ENCODE data around the gene TPM4.
"Not testable (repeated sequence)": the region's sequence is repeated elsewhere in the genome, so short reads cannot be mapped to it uniquely, and the experiment has no call there.

The TPM4 gene

DNA sequence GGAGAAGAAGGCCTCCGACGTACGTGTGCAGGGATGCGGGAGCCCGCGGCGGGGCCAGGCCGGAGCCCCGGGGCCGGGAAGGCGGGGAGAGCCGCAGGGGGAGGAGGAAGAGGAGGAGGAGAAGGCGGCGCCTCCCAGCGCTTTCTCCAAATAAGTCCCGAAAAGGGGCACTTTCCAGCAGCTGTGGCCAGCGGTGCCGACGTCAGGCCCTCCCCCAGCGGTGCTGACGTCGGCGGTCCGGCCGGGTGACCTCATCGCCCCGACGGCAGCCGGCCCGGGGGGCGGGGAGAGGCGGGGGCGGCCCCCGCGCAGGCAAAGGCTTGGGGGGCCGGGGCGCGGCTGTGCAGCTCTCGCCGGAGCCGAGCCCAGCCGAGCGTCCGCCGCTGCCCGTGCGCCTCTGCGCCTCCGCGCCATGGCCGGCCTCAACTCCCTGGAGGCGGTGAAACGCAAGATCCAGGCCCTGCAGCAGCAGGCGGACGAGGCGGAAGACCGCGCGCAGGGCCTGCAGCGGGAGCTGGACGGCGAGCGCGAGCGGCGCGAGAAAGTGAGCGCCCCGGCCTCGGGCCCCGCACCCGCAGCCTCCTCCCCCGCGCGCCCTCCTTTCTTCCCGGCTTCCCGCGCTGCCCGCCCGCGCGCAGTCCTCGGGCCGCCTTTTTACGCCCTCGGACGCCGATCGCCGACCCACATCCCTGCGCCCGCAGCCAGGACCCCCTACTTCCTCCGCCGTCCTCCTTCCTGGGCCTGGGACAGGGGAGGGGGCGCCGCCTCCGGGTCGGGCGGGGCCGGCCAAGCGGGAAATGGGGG lies at the start of gene TPM4:
TSS of gene TPM4 (plus strand) at position 342 of the 804 bp plus-strand sequence. CDS start at position 413, 71 bp downstream.
- peak; percentile 81 for FAIRE-seq
- peak; percentile 77 for DNase-seq (ENCODE audit: extremely low spot score, insufficient read length, low read depth)

DNA sequence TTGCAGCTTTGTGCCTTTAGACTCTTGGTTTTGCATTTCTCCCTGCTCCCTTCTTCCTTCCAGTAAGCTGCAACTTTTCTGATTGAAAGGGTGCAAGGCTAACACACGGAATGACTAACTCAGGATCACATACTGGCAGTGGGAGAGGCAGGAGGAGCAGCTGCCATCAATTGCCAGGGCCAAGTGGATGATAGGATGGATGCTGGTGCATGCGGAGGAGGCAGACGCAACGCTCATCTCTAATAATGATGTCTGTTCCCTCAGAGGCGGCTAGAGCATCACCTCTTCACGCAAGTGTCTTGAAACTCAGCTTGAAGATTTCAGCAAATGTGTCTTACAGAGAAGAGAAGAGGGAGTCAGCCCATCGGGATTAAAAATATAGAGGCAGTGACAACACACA lies 49.5 kb upstream of the TPM4 start:
- no peak for DNase-seq (ENCODE audit: extremely low spot score, insufficient read length, low read depth)

DNA sequence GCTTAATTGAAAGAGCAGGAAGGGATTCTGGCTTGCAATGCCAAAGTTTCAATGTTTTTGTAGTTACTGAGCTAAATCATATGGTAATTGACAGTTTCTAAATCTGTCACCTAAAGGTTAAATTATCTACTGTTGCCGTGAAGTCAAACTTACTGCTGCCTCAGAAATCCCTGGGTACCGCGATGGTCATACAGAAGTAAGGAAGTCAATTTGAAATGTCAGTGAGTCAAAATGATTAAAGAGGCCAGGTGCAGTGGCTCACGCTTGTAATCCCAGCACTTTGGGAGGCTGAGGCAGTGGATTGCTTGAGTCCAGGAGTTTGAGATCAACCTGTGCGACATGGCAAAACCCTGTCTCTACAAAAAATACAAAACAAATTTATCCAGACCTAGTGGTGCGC lies 48.8 kb upstream of the TPM4 start:
- FAIRE-seq: no peak

More for the DNA sequence above, 49.5 kb upstream of the TPM4 start:
- FAIRE-seq: no peak

DNA sequence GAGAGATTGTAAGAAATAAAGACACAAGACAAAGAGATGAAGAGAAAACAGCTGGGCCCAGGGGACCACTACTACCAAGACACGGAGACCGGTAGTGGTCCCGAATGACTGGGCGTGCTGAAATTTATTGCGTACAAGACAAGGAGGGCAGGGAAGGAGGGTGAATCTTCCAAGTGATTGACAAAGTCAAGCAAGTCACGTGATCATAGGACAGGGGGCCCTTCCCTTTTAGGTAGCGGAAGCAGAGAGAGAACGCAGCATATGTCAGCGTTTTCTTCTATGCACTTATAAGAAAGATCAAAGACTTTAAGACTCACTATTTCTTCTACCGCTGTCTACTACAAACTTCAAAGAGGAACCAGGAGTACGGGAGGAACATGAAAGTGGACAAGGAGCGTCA lies 46.1 kb upstream of the TPM4 start:
- not testable (repeated sequence) for FAIRE-seq; DNase-seq (ENCODE audit: extremely low spot score, insufficient read length, low read depth)

More for the DNA sequence above, 48.8 kb upstream of the TPM4 start:
- DNase-seq (ENCODE audit: extremely low spot score, insufficient read length, low read depth): no peak

GRCh38 chr19:16030964-16031871 lies 45.1 kb upstream of the TPM4 start:
- FAIRE-seq: no peak
- DNase-seq (ENCODE audit: extremely low spot score, insufficient read length, low read depth): no peak

DNA sequence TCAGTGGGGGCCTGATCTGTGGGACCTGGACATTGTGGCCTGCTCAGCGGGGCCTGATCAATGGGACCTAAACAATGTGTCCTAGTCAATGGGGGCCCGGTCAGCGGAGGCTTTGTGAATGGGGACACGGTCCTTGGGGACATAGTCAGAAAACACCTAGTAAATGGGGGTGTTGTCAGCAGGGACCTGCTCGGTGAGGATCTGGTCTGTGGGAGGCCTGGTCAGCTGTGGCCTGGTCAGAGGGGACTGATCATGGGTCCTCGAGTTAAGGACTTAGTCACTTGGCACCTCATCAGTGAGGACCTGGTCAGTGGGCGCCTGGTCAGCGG lies 44.5 kb upstream of the TPM4 start:
- DNase-seq (ENCODE audit: extremely low spot score, insufficient read length, low read depth) (no peak), FAIRE-seq (no peak)

DNA sequence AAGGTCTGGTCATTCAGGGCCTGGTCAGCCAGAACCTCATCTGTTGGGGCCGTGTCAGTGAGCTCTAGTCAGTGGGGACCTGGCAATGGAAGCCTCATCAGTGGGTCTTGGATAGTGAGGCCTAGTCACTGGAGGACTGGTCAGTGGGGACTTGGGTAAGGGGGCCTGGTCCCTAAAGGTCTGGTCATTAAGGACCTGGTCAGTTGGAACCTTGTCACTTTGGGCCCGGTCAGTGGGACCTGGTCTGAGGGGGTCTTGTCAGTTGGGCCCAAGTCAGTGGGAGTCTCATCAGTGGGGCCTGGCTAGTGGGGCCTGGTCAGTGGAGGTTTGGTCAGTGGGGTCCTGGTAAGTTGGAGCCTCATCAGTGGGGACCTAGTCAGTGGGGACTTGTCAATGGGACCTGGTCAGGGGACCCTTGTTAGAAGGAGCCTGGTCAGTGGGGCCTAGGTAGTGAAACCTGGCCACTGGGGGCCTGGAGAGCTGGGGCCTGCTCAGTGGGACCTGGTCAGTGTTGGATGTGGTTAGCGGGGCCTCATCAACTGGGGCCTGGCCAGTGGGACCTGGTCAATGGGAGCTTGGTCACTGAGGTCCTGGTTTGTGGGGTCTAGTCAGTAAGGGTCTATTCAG lies 43.7 kb upstream of the TPM4 start:
- no peak for FAIRE-seq
- DNase-seq (ENCODE audit: extremely low spot score, insufficient read length, low read depth): no peak

DNA sequence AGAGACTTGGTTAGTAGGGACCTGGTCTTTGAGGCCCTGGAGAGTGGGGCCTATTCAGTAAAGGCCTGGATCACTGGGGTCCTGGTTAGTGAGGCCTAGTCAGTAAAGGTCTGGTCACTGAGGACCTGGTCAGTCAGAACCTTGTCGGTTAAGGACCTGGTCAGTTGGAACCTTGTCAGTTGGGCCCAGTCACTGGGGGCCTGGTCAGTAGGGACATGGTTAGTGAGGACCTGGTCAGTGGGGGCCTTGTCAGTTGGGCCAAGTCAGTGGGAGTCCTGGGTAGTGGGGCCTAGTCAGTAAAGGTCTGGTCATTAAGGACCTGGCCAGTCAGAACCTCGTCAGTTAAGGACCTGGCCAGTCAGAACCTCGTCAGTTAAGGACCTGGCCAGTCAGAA lies 43.2 kb upstream of the TPM4 start:
- no peak for DNase-seq (ENCODE audit: extremely low spot score, insufficient read length, low read depth)
- FAIRE-seq: no peak

DNA sequence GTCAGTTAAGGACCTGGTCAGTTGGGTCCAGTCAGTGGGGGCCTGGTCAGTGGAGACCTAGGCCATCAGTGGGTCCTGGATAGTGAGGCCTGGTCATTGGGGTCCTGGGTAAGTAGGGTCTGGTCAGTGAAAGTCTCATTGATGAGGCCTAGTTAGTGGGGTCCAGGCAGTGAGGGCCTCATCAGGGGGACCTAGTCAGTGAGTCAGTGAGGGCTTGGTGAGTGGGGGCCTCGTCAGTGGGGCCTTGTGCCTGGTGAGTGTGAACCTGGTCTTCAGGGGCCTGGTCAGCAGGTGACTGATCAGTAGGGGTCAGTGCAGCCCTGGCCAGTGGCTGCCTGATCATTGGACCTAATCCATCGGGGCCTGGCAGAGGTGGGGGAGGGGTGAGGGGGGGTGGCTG lies 42.6 kb upstream of the TPM4 start:
- no peak for DNase-seq (ENCODE audit: extremely low spot score, insufficient read length, low read depth)
- no peak for FAIRE-seq

DNA sequence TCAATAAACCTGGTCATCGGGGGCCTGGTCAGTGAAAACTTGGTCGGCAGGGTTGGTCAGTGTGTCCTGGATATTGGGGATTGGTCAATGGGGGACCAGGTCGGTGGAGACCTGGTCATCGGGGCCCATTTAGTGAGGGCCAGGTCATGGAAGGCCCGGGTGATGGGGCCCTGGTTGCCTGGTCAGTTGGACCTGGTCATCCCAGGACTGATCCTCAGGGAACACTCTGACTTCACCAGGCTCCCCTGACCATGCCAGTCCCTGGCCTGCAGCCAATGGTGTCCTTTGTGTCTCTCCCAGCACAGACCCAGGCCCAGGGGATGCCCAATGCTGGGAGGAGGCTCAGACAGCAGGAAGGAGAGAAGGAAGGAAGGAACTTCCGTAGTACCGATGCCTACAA lies 42.1 kb upstream of the TPM4 start:
- no peak for DNase-seq (ENCODE audit: extremely low spot score, insufficient read length, low read depth)
- FAIRE-seq: no peak

DNA sequence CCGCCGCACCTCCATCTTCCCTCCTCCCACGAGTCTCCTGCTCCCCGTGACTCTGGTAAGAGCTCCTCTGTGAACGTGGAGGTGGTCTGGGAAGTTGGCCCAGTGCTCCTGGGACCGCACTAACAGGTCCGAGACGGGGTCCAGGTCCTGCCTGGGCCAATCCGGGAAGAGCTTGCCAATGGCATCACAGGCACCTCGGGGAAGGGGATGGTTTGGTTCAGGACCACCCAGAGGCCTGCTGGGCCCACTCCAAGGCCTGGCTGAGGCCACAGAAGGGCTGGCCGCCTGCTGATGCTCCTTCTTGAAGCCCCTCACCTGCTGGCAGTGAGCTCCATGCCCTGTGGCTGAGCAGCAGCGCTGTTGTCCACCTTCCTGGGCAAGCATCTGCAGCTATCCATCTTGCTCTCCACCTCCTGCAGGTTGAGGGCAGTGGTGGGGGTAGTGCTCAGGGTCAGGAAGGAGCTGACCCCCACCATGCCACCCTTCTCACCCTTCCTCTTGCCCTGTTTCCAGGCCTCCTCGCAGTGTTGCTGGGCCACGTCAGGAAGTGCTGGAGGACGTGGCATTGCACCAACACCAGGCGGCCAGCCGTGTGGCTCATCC lies 41.2 kb upstream of the TPM4 start:
- DNase-seq (ENCODE audit: extremely low spot score, insufficient read length, low read depth): no peak
- FAIRE-seq: no peak

- FAIRE-seq (no peak), DNase-seq (ENCODE audit: extremely low spot score, insufficient read length, low read depth) (no peak)
Measured at GRCh38 chr19:16035601-16036297, 40.5 kb upstream of the TPM4 start.

DNA sequence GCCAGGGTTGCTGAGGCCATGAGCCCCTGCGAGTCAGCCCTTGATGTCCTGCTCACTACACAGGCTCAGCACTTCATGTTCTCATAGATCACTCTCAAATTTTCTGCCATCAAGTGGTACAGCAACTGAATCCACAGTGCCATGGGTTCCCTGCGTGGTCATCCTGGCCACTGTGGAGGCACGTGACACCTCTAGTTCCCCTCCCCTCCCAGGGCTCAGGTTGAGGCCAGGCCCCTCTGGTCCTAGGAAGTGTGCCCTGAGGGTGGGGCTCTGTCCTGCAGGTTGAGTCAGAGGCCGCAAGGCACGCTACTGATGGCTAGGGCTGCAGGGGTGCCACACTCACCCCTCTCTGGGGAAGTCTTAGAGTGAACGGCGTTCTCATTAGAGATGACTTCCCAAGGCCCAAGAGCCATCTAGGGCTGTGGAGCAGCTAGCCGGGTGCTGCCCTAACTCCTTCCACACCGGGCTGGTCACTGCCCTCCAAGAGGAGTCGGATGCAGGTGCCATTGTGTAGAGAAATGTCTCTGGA lies 39.8 kb upstream of the TPM4 start:
- no peak for DNase-seq (ENCODE audit: extremely low spot score, insufficient read length, low read depth)
- no peak for FAIRE-seq

GRCh38 chr19:16036941-16037340 lies 39.4 kb upstream of the TPM4 start:
- FAIRE-seq (no peak), DNase-seq (ENCODE audit: extremely low spot score, insufficient read length, low read depth) (no peak)

- DNase-seq (ENCODE audit: extremely low spot score, insufficient read length, low read depth) (no peak), FAIRE-seq (no peak)
Measured at GRCh38 chr19:16037424-16038195, 38.7 kb upstream of the TPM4 start.

DNA sequence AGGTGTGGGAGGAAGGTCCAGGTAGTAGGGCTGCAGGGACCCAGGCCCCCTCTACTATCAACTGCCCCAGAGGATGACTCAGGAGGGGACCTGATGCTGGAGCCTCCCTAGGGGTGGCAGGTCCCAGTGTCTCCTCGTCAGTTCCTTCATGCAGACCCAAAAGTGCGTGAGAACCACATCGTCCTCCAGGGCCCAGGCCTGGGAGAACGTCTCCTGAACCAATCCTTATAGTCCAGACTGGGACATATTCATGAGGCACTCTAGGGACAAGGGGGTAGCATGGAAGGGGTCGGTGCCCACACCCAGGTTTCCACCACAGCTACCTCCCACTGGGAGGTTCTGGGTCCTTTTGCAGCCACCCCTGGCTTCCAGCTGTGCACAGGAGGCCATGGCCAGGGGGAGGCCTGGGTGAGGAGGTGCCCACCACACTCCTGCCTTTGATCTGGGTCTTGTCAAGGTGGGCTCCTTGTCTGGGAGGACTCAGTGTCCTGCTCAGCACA lies 38.0 kb upstream of the TPM4 start:
- DNase-seq (ENCODE audit: extremely low spot score, insufficient read length, low read depth): no peak
- no peak for FAIRE-seq

GRCh38 chr19:16039081-16039480 lies 37.2 kb upstream of the TPM4 start:
- FAIRE-seq (no peak), DNase-seq (ENCODE audit: extremely low spot score, insufficient read length, low read depth) (no peak)

GRCh38 chr19:16039545-16039944 lies 36.8 kb upstream of the TPM4 start:
- FAIRE-seq (no peak), DNase-seq (ENCODE audit: extremely low spot score, insufficient read length, low read depth) (no peak)

- no peak for DNase-seq (ENCODE audit: extremely low spot score, insufficient read length, low read depth)
- no peak for FAIRE-seq
Measured at GRCh38 chr19:16040642-16041041, 35.7 kb upstream of the TPM4 start.
